Mucosa of descending colon (tissue), 3 donors: ENCODE data around the gene ANXA6. TPM values are rescaled to one million over a fixed set of nuclear protein-coding genes. Genes with fewer than 3 reads are reported as not detected.

Source experiments
- ATAC-seq: fragments of 200-7000 bp; cut with Tn5 transposase; one replicate; pipeline ENCODE4 v1.9.1; 2020; ENCODE audit warnings: mild to moderate bottlenecking, moderate library complexity
- DNase-seq, 3 donors: peaks; one replicate each; pipeline ENCODE4 v3.0.0-alpha.2; 2020
- H3K36me3 ChIP-seq: fragments of 200-600 bp; one replicate; pipeline ENCODE4 v1.8.0; 2021; ENCODE audit warnings: low read depth, mild to moderate bottlenecking
- H3K4me1 ChIP-seq: fragments of 200-600 bp; one replicate; pipeline ENCODE4 v1.8.0; 2021; ENCODE audit warnings: low read depth, mild to moderate bottlenecking
- H3K4me3 ChIP-seq: fragments of 200-600 bp; one replicate; pipeline ENCODE4 v1.8.0; 2021; ENCODE audit warnings: mild to moderate bottlenecking
- H3K9me3 ChIP-seq: fragments of 200-600 bp; one replicate; pipeline ENCODE4 v1.8.0; 2021; ENCODE audit warnings: mild to moderate bottlenecking
- CTCF ChIP-seq: fragments of 200-600 bp; IDR thresholded peaks from one replicate; pipeline ENCODE4 v1.8.0; 2022; ENCODE audit warnings: antibody characterized with exemption, mild to moderate bottlenecking
- intact Hi-C, 2 donors: fragments of 100-400 bp; cut with DNase I in 1 of 2; cut with micrococcal nuclease in 1 of 2; formaldehyde crosslinking; loops; one replicate each; pipeline versions ENCODE4 v1.11.0 to v1.11.1; 2022; cut with DNase I, micrococcal nuclease
- total RNA-seq, 3 donors: library from RNA; stranded (reverse); fragmentation: NEBNext Ultra II Directional in 2 of 3; extraction: Animal tissue kit (Norgen Biotek cat#: 25700) in 2 of 3; gene quantifications; one replicate each; pipeline versions ENCODE4 v1.2.1 to v1.2.4, GENCODE V29; 2021 to 2023
- donor health status: DM: no; HTN: no; CAD: no; lungs with moderate emphysema.
- donor health status: DM: no; HTN: no; CAD: no.
- donor health status: DM: no; HTN: yes; CAD: no.

ANXA6 gene
- total RNA-seq, 3 donors from 2014 or later, result 21.4 to 180 (median 68.0) TPM

DNA sequence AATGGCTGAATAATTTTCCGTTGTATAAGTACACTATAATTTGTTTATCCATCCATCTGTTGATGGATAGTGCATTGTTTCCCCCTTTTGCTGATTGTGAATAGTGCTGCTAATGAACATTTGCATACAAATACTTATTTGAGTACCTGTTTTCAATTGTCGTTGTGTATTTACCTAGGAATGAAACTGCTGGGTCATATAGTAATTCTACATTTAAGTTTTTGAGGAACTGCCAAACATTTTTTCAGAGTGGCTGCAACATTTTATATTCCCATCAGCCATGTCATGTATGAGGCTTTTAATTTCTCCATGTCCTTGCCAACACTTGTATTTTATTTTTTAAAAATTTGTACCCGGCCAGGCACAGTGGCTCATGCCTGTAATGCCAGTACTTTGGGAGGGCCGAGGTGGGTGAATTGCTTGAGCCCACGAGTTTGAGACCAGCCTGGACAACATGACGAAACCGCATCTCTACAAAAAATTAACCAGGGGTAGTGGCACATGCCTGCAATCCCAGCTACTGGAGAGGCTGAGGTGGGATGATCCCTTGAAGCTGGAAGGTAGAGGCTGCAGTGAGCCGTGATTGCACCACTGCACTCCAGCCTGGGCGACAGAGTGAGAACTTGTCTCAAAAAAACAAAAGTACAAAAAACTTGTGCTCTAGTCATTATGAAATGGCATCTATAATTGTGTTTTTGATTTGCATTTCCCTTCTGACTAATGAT lies 2.2 kb upstream of the ANXA6 start:
- Histone ChIP-seq H3K36me3 (no peaks in the 10 kb centered on the region), H3K4me1 (no peaks in the 10 kb centered on the region), H3K4me3 (no peak overlapping the region), H3K9me3 (no peaks in the 10 kb centered on the region)
- DNase-seq (no peak), ATAC-seq (no peak)
- intact Hi-C loops, result loop anchor here in 1 of 2 donors (5.0 kb wide), 1 partner anchor 33 kb away; no protein-coding TSS in a partner anchor
- TF ChIP-seq CTCF, result no peak

GRCh38 chr5:151158287-151158661 lies 695 bp upstream of the ANXA6 start:
- H3K36me3 ChIP-seq, result no peaks in the 10 kb centered on the region
- ATAC-seq (no peak), DNase-seq (no peak)
- H3K4me1 ChIP-seq, result peaks cover 3% of the 10 kb centered on the region
- no peak overlapping the region for H3K4me3 ChIP-seq
- intact Hi-C loops, result no loop called here
- no peaks in the 10 kb centered on the region for H3K9me3 ChIP-seq
- TF ChIP-seq CTCF, result no peak

DNA sequence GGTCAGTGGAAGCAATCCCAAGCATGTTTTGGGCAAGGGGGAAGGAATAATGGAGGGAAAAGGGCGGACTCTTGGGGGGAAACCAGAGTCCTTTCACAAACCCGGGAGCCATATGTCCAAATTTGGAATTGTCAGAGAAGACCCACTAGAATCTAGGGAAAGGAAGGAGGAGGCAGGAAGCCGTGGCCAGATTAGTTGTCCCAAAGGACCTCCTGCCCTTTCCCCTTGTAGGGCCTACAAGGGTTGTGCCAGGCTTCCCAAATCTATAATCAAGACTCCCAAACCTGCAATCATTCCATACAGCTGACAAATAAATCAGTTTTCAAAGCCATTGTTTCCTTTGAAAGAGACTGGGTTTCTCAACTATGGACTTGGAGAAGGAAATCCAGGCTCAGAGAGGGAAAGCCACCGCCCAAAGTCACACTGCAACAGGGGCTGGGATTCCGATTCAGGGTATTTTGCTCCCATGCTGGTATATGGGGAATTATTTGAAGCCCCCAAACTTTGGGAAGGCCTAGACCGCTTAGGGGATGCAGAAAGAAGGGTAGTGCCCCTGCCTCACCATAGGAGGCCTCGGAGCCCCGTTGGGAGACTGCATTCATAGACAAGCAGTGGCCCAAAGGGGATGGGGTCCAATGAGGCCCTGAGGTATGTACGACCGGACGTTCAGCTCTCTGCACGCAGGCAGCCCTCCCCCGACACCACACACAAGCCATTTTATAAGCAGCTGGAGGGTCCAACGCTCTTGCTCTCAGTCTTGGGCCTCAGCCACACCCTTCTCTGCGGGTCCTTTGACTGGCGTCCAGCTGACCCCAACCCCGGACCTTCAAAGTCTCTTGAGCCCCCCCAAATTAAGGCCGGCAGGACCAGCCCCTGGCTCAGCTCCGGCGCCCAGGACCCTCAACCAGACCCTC lies 815 bp downstream of the ANXA6 start:
- TF ChIP-seq CTCF, result no peak
- intact Hi-C loops, result no loop called here
- peak; percentile 31 for ATAC-seq
- no peaks in the 10 kb centered on the region for H3K36me3 ChIP-seq
- peak overlapping the region; percentile 12 for H3K4me3 ChIP-seq
- H3K9me3 ChIP-seq, result no peaks in the 10 kb centered on the region
- peak in 2 of 3 donors; percentile 24 to 68 for DNase-seq
- H3K4me1 ChIP-seq, result peaks cover 4% of the 10 kb centered on the region

- intact Hi-C loops, result no loop called here
- Histone ChIP-seq H3K9me3 (no peaks in the 10 kb centered on the region), H3K36me3 (no peaks in the 10 kb centered on the region), H3K4me3 (no peak overlapping the region), H3K4me1 (peaks cover 8% of the 10 kb centered on the region)
- ATAC-seq, result peak; percentile 26
- TF ChIP-seq CTCF, result no peak
- DNase-seq, result peak in 2 of 3 donors; percentile 32 to 61
Observed at GRCh38 chr5:151155775-151156506, 1.6 kb downstream of the ANXA6 start.

GRCh38 chr5:151154931-151155774 lies 2.4 kb downstream of the ANXA6 start:
- DNase-seq, result peak in 2 of 3 donors; percentile 46 to 58
- Histone ChIP-seq H3K4me1 (peaks cover 15% of the 10 kb centered on the region), H3K9me3 (no peaks in the 10 kb centered on the region), H3K36me3 (no peaks in the 10 kb centered on the region), H3K4me3 (no peak overlapping the region)
- peak; percentile 58 for ATAC-seq
- intact Hi-C loops, result no loop called here
- TF ChIP-seq CTCF, result no peak
